BJ (cell line): Measurements from ENCODE around the gene MRPL4. TPM values are rescaled to one million over a fixed set of nuclear protein-coding genes. Genes with fewer than 3 reads are reported as not detected.
A peak's percentile ranks its signal among the peaks of the same experiment; 100 is the strongest.

ENCODE experiments used
- CTCF ChIA-PET: fragments of 350-600 bp; formaldehyde crosslinking; extraction: SDS; loops from one replicate; lab custom pipeline; 2021; ENCODE audit warnings: antibody characterized with exemption, inconsistent platforms; lab: Yijun Ruan, JAX
- POLR2A ChIA-PET: fragments of 300-600 bp; sonication (Branson Sonifier 250); formaldehyde crosslinking; extraction: SDS; loops from one replicate; lab custom pipeline; 2021; ENCODE audit warnings: antibody characterized with exemption; lab: Charles Lee
- DNase-seq: peaks from one replicate; pipeline ENCODE4 v3.0.0-alpha.2; 2011; ENCODE audit warnings: low read depth
- H3K27me3 ChIP-seq: 2 replicates; pipeline ENCODE4 v1.6.0; 2011; ENCODE audit warnings: low read length; ENCODE audit not compliant: control insufficient read depth, insufficient read depth
- H3K36me3 ChIP-seq: 2 replicates; pipeline ENCODE4 v1.5.1; 2011; ENCODE audit warnings: low read length; ENCODE audit not compliant: control insufficient read depth, insufficient read depth
- H3K4me3 ChIP-seq: 2 replicates; pipeline ENCODE4 v1.5.1; 2011; ENCODE audit warnings: low read depth, mild to moderate bottlenecking, control low read depth, low read length
- CTCF ChIP-seq: IDR thresholded peaks from 2 replicates; pipeline ENCODE4 v1.5.1; 2011; ENCODE audit warnings: low read depth, mild to moderate bottlenecking, control low read depth, inconsistent platforms, low read length, moderate library complexity; ENCODE audit not compliant: insufficient read depth
- polyA plus RNA-seq: library from polyadenylated mRNA; depleted of rRNA; stranded (reverse); fragments of >200 nt; gene quantifications from 2 replicates; pipeline ENCODE4 v1.2.3, GENCODE V29; 2011

The MRPL4 gene
- polyA plus RNA-seq, 1 experiment = 58.7 TPM

GRCh38 chr19:10226021-10226375 lies 26.0 kb upstream of the MRPL4 start:
- H3K4me3 ChIP-seq = no peak overlapping the region
- POLR2A ChIA-PET = no interaction called here
- no peak for TF ChIP-seq CTCF
- CTCF ChIA-PET = interaction anchor here (0.6 to 4.8 kb wide), 6 partner anchors 12 to 633 kb away, joined by 3 to 31 read pairs (median 4); no protein-coding TSS in a partner anchor
- peaks cover 10% of the 10 kb centered on the region for H3K36me3 ChIP-seq
- no peak for DNase-seq
- H3K27me3 ChIP-seq = no peaks in the 10 kb centered on the region

GRCh38 chr19:10226376-10227025 lies 25.5 kb upstream of the MRPL4 start:
- H3K4me3 ChIP-seq = no peak overlapping the region
- POLR2A ChIA-PET = interaction anchor here (0.6 kb wide), 1 partner anchor 12 kb away, joined by 3 read pairs; no protein-coding TSS in a partner anchor
- DNase-seq = peak; percentile 61
- no peak for TF ChIP-seq CTCF
- CTCF ChIA-PET = interaction anchor here (0.6 to 4.8 kb wide), 7 partner anchors 13 to 632 kb away, joined by 3 to 31 read pairs (median 4); no protein-coding TSS in a partner anchor
- H3K27me3 ChIP-seq = no peaks in the 10 kb centered on the region
- peaks cover 10% of the 10 kb centered on the region for H3K36me3 ChIP-seq

GRCh38 chr19:10227026-10227971 lies 24.7 kb upstream of the MRPL4 start:
- no peak for TF ChIP-seq CTCF
- Histone ChIP-seq H3K36me3 (peaks cover 8% of the 10 kb centered on the region), H3K4me3 (no peak overlapping the region), H3K27me3 (no peaks in the 10 kb centered on the region)
- ChIA-PET POLR2A (no interaction called here), CTCF (interaction anchor here (0.6 to 4.8 kb wide), 10 partner anchors 11 to 297 kb away, joined by 3 to 31 read pairs (median 4); no protein-coding TSS in a partner anchor)
- no peak for DNase-seq

GRCh38 chr19:10228393-10228792 lies 23.6 kb upstream of the MRPL4 start:
- TF ChIP-seq CTCF = no peak

GRCh38 chr19:10228920-10229319 lies 23.1 kb upstream of the MRPL4 start:
- CTCF ChIA-PET = interaction anchor here (0.6 to 4.8 kb wide), 10 partner anchors 11 to 297 kb away, joined by 3 to 31 read pairs (median 4); partner anchors contain the start of genes DNMT1 and MRPL4
- peak; percentile 52 for TF ChIP-seq CTCF
- H3K27me3 ChIP-seq = no peaks in the 10 kb centered on the region
- DNase-seq = no peak
- H3K4me3 ChIP-seq = no peak overlapping the region
- H3K36me3 ChIP-seq = peaks cover 6% of the 10 kb centered on the region
- POLR2A ChIA-PET = no interaction called here

More at GRCh38 chr19:10228393-10228792, 23.6 kb upstream of the MRPL4 start:
- H3K36me3 ChIP-seq = peaks cover 8% of the 10 kb centered on the region
- ChIA-PET CTCF (interaction anchor here (0.6 to 4.8 kb wide), 10 partner anchors 12 to 297 kb away, joined by 3 to 31 read pairs (median 4); partner anchors contain the start of genes DNMT1 and MRPL4), POLR2A (no interaction called here)
- DNase-seq = no peak
- H3K4me3 ChIP-seq = no peak overlapping the region
- no peaks in the 10 kb centered on the region for H3K27me3 ChIP-seq
